ENCODE results near the gene ITGA4.

Gene ITGA4

DNA sequence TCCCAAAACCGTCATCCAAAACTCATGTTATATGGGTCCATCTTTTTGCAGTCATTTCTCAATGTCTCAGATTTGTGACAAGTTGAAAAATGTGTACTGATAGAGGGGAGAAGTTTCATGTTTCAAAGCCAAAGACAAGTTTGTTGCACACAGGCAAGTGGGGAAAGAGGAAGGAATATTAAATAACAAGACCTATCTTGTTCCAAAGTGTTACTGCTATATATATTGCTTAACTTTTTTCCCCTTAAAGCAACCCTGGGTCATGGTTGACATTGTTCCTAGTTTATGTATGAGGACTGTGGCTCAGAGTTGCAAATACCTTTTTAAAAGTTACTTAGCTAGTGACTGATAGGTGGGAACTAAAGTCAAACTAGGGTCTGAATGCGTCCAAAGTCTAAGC, 1.7 kb downstream of the ITGA4 start:
- DNase-seq (ENCODE audit: low spot score): no peak

DNA sequence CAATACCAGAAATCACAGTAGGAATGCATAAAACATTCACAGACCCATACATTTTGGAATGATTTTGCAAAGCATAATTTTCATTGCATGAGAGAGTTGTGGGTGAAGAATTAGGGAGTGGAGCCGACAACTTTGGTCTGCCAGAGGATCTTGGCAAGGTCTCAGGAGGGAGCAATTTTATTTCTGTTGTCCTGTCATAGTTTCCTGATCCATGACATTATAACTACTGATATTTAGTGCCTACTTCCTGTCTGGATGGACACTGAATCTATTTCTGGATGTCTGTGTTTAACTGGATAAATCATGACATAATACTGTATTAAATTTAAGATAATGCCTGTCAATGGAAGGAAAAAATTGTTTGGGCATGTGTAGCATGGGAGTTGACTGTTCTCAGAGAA, 2.4 kb downstream of the ITGA4 start:
- peak; percentile 45 for DNase-seq (ENCODE audit: low spot score)

DNA sequence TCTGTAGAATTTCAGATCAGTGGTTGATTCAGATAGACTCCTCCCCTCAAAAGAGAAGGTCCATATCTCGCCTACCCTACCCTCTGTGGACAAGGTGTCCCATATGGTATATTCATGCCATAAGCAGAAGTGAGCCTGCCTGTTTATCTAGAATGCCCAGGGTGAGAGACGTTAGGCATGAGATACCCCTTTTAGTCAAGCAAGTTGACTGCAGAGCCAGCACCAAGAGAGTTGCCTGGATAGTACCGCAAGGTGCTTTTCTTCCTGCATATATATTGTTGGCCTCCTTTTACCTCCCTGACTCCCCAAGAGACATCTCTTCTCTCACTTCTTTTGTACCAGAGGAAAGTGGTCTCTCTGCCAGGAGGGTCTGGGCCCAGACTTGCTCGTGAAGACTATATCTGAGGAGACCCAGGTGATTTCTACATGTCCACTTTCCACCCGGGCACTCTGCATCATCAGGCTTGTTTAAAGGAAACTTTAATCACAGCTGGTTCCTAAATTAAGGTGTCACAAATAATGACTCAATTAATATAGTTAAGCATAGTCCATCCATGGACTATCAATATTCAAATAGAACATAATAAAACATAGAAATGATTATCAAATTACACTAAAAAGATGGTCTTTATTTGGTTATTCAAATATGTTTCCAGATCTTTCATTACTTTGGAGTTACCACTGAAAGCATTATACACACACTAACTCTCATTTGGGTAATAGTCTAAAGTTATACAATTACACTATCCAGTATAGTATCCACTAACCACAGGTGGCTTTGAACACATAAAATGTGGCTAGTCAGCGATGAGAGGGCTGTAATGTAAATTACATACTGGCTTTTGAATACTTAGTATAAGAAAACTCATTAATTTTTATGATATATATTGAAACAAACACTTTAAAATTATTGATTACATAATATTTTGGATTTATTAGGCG, 4.1 kb downstream of the ITGA4 start:
- DNase-seq (ENCODE audit: low spot score): no peak

DNA sequence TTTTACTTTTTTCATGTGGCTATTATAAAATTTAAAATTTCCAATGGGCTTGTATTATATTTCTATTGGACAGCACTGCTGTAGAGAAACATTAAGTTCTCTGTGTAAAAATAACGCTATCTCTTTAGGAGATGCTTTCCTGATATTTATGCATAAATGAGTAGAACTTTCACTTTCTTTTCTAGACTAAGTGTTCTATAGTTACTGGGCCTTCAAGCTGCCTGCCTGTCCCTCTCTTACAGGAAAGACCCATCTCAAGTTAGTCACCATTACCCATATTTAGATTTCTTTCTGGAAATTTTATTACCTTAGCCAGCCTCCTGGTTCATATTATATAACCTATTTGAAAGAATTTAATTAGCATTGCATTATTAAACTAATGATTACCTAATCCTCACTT, 4.8 kb downstream of the ITGA4 start:
- no peak for DNase-seq (ENCODE audit: low spot score)

DNA sequence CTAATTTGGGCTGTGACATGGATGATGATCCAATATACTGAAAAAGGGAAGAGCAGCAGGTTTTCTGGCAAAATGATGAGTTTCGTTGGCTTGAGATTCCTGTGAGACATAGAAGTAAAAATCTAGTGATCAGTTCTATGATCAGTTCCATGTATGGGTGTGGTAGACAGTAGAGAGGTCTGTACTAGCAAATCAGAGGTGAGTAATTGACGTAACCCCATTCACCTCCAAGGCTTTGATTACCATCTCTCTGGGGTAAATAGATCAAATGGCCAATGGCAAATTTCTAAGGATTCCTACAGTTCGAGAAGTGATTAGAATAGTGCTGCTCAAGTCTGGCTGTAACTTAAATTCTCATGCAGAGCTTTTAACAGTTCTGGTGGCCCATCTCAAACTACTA, 6.4 kb downstream of the ITGA4 start:
- no peak for DNase-seq (ENCODE audit: low spot score)

DNA sequence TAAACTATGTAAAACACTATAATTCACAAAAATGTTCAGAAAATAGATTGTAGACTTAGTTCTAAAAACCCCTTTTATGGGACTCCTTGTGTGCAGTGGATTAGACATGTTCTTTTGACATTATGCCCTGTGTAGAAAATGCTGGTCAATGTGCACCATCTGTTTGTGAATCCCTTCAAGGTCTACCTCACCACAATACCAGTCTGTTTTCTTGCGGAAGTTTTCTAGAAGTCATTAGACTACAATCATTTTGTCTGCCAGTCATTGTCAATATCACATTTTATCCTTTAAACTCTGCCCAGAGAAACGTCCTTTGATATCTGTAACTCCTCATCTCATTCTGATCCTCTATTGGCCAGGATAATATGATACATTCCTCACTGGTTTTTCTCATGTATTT, 7.8 kb downstream of the ITGA4 start:
- DNase-seq (ENCODE audit: low spot score): no peak

DNA sequence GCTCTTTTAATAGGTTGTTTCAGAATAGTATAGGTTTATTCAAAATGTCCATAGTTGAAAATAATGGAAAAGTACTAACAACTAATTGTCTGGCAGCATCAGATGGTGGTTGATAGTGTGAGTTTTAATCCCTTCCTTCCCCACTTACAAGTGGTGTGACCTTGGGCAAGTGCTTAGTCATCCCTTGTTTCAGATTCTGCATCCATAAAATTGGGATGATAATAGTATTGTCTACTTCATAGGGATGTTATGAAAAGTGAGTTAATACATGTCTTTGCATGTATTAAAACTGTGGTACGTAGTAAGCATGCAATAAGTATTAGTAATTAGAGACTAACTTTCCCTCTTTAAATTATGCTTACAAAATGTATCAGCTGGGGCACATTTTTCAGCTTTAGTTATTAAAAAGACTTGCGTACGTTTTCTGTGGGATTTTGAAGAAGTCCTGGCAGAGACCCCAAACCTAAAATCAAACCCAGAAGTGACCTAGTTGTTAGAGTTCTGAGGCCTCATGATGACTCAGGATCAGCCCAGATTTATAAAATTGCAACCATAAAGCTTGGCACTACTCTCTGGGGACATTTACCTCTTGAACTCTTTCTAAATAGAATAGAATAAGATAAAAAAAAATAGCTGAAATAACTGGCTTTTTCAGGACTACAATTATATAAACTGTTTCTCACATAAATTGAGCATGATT, 8.6 kb downstream of the ITGA4 start:
- peak; percentile 42 for DNase-seq (ENCODE audit: low spot score)

DNA sequence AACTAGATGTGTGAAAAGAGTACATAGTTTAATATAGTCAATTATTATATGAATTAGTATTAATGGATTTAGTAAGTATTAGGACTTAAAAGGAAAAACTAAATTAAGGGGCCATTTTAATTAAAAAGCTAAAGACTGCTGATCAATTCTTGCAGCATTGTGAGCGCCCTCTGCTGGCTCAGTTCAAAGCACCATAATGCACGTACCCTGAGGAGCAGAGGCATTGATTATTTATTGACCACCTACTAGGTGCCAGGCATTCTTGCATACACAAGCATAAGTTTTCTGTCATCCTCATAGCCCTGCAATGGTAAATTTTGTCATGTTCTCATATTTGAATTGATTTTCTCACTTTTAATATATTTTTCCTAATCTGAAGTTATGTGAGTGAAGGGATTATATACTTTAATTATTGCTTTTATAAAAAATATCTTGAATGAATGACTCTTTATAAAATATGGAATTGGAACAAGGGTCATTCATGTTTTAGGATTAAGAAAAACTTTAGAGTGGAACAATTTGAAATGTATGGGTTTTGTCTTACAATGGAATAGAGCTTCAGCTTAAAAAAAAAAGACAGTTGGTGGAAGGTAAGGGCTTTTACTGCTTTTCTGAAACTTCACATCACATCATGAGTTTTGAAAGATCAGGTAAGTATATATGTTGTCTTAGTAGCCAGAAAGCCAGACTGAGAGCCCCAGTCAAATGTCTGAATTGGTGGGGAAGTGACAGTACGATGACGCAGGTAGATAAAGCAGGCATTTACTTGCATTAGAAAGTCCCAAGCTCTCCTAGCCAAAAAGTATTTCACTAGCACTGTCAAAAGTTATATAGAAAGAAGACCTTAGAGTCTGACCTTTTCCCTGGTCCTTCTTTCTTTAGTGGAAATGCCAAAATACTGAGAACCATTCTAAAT, 9.7 kb downstream of the ITGA4 start:
- DNase-seq (ENCODE audit: low spot score): peak; percentile 16

DNA sequence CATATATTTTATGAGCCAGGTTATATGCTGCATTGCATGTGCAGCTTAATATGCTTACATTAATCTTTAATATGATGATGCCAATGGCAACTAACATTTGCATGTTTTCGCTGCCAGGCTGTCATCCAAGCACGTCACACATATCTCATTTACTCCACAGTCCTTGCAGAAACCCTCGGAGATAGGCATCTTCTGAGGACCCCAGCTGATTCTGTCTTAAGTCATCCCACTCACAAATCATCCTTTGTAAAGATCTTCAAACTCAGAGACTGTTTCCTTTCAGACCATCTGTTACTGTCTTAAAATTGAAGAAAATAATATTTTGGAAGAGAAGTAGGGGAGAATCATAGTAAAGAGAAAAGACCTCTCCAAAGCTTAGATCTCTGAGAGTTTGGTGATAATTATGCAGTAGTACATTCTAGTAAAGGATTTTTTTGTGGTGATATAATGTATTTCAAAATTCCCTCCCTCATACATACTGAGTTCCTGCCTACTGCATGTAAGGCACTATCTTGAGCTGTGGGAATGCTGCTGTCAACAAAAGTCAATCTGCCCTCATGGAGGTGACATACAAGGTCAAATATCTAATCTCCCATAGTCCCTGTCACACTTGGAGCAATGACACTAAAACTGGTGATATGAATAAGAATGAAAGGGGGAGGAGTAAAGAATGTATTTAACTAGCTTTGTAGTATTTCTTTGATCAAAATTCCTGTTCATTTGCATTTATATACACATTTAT, 11.0 kb downstream of the ITGA4 start:
- no peak for DNase-seq (ENCODE audit: low spot score)

DNA sequence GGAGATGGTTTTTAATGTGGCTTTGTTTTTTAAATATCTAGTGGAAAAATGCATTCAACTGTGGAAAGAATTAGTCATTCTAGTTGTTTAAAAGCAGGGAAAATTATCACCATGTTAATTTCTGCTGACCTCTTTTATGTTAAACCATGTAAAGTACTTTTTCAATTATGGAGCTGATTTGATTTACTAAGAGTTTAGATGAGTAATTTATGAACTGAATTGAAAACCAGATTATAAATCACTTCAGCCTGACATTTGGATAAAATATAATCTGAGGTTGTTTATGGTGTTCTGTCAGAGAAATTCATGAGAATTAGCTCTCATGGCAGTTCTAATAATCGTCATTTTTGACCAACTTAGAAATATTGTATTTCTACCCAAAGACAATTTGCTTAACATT, 11.6 kb downstream of the ITGA4 start:
- DNase-seq (ENCODE audit: low spot score): no peak

DNA sequence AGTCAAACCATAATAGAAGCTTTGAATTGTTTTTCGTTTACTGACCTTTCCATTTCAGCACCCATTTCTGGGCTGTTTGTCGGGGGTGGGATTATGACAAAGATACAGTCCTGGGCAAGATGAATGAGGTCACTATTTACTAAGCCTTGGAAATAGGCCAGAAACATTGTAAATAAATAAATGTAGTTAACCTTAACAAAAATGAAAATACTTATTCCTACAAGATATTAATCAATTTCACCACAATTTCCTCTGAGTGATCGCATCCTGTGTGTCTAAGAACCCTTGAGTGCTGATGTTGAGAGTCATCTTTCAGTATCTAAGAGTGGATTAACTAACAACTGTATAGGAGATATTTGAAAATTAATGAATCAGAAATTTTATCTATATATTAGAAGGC, 14.0 kb downstream of the ITGA4 start:
- DNase-seq (ENCODE audit: low spot score): no peak

DNA sequence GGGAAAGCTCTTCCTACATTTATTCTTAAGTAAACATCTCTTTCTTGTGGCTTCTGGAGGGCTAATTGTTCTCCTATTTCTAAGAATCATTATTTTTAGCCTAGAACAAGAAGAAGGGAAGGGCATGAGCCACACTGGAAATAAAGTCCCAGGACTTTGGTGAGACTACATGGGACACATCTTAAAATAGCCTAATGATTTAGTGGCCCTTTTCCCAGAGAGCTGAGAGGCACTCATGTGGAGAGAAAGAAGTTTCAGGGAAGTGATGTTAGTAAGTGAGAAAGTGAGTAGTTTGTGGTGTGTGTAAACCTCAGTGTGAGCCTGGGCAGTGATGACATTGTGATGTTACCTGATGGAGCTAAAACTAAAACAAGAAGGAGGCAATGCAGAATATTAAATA, 14.6 kb downstream of the ITGA4 start:
- DNase-seq (ENCODE audit: low spot score): no peak

DNA sequence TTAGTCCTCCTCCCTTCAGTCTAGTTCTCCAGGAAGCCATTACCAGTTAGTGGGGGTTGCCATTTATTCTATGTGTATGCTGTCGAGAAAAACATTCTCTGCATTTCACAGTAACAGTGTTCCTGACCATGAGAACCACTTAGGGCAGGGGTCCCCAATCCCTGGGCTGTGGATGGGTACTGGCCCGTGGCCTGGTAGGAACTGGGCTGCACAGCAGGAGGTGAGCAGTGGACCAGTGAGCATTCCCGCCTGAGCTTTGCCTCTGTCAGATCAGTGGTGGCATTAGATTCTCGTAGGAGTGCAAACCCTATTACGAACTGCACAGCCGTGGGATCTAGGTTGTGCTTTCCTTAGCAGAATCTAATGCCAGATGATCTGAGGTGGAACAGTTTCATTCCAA, 15.8 kb downstream of the ITGA4 start:
- DNase-seq (ENCODE audit: low spot score): no peak

DNA sequence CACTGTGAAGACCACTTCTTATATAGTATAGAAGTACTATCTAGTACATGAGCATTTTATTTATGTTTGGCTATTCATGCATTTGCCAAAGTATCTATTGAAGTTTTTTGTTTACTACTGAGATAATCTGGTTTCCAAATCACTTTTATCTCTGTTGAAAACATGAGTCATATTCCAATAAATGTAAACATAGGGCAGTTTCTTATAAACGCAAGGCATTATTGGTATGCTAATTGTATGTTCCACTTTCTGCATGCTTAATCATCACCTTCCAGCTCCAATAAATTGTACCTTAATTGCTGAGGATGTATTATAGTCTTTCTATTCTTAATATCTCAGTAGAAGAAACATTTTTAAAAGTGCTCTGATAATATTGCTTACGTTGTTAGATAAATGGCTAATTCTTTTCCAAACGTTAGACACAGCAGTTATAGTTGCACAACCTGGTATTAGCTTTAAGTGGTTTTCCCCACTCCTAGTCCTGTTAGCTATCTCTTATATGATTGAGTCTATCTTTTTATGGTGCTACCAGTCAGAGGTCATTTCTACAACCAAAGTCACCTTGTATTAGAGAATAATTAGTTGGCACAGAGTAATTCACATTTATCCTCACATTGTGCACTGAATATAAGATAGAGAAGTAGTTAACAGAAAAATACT, 17.2 kb downstream of the ITGA4 start:
- no peak for DNase-seq (ENCODE audit: low spot score)

DNA sequence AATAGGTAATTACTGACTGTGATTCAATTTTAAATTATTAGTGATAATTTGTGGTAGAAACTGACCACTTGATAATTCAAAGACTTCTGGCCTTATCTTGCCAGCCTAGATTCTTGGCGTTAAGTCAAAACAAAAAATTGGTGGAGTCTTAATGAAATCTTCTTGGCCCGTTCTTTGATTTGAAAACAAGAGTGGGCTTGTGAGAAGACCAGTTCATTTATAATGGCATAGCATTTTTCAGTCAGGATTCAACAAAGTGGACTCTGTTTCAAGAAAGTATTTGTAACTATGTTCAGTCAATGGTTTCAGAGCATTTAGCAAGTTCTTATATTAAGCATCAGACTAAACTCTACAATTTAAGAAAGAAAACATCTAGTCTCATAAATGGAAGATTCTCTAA, 26.0 kb downstream of the ITGA4 start:
- DNase-seq (ENCODE audit: low spot score): no peak

DNA sequence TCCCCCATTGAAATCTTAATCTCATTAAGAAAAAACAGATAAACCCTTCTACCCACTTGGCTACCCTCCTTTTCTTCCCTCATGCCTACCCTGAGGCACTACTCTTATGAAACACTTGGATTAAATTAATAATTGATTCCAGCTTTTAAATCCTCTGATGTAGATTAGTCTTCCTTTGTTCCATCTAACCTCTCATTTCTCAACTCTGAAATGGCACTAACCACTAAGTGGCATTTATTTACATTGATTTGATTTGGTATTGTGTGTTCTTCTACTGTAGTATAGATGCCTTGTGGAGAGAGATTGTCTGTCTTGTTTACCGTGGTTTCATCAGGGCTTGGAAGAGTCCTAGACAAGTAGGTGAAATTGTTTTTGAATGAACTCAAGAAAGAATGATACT, 26.7 kb downstream of the ITGA4 start:
- DNase-seq (ENCODE audit: low spot score): no peak

DNA sequence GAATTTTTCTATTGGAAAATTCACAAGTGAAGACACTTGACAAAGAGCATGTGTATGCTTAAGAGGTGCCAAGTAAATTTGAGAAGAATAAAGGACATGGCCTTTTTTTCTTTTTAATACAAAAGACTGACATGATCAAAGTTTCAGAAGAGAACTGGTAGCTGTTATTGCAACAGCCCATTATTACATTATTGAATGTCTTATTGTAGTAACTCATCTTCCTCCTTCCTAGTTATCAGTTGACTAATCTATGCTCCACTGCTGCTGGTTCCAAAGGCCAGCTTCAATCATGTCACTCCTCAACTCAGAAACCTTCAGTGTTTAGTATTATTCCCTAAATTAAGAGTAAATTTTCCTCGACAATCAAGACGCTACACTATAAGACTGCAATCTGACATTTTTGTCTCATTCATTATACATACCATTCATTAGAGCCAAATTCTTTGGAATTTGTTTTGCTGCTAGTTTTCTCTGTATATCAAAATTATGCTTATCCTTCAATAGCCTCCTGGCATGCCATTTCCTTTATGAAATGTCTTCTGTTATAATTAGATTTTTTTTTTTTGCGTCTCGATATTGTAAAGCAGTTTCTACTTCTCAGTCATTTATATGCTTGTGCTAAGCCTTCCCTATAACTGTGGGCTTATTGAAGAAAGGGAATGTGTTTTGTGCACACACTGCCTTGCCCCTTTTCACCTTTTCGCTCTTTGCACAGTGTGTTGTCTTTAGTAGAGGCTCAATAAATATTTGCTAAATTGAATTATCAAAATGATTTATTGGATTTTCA, 27.9 kb downstream of the ITGA4 start:
- no peak for DNase-seq (ENCODE audit: low spot score)

DNA sequence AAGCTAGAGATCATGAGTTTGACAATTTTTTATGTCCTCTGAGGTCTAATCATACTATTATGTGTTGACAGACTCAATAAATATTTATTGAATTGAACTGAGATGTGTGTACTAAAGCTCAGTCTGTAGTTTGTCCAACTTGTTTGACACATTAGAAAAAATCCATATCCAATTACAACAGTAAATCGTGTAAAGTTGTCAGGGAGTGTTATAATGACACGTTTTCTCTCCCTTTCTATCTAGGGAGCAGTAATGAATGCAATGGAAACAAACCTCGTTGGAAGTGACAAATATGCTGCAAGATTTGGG, 28.4 kb downstream of the ITGA4 start:
- no peak for DNase-seq (ENCODE audit: low spot score)

DNA sequence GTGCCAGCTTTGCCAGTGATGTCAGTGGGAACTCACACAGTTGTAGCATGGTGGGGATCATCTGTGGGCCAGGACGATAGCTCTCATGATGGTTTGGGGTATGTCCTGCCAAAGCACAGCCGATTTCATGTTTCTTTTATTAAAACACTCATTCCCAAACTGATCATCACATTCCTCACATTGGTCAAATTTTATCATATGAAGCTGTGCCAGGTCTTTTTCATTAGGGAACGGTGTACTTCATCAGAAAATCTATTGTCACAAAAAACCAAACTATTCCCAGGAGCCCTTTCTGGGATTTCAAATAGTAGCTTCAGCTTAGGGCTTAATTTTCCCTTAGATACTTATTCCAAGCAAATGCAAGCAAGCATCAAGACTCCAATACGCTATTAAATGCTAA, 42.0 kb downstream of the ITGA4 start:
- no peak for DNase-seq (ENCODE audit: low spot score)

DNA sequence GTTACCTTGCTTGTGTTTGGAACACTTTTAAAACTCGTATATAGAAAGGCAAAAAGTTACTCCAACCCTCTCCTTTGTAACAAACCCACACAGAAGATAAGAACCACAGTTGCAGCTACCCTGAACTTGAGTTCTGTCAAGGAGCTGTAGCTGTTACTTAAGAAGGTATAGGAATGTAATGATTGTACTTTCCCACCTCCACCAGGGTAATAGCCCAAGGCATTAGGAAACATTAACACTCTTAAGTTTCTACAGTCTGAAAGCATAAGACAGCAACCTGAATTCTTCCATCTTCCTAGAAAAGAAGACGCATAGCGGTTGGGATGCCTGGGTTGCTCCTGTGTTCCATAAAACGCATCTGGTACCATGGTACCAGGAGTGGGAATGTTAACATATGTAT, 43.0 kb downstream of the ITGA4 start:
- DNase-seq (ENCODE audit: low spot score): no peak

DNA sequence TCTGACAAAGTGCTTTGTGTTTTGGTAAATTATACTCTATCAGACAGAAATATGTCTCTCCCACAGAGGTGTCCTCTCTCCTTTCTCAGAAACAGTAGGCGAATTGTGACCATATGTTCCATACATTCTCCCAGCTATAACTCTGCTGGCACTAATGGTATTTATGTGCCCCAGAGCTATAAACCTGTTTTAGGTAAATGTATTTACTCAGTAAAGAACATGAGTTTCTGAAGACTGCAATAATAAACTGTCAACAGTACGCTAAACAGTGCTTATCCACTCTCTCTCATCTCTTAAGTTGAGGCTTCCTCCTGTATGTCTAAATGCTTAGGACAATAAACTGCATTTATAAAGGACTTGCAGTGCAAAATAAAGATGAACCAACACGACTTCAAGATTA, 58.5 kb downstream of the ITGA4 start:
- DNase-seq (ENCODE audit: low spot score): no peak

Data from GM03348 (cell line).